ENCODE measurements around the gene PRRX1.

The PRRX1 gene

DNA sequence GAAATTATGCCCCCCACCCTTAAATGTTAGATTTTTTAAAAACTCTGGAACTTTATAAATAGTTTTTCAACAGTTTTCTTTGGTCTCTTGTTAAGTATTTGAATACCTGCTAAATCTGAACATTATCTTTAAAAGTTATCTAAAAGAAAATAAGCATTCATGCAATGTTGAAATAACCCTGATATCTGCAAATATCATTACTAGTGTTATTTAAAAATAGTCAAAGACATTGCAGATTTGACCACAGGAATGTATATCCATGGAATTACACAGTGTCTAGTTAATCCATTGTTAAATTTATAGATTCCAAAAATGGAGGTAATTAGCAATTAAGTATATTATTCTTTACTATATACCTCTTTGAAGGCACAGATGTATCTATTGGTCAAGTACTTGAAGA lies 42.0 kb downstream of the PRRX1 start:
- no peak overlapping the region for H3K4me3 ChIP-seq
- H3K27ac ChIP-seq = no peak overlapping the region

DNA sequence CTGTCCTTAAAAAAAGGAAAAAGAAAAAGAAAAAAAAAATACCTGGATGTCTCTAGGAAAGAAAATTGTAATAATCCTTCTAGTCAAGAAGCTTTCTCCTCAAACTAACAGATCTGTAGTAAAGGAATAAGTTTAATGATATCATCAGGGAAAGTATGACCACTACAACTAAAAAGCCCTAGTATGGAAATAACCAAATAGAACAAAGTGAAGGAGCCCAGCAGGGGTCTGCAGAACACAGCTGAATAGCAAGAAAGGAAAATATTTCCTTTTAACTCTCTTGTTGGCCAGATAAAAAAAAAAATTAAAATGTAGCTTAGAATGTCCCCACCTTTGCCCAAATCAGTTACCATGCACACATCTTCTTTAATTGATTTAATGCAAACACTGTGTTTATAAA lies 43.2 kb downstream of the PRRX1 start:
- Histone ChIP-seq H3K27ac (peak overlapping the region in 6 of 21 experiments; percentile 31 to 83 (median 52)), H3K4me3 (no peak overlapping the region)

DNA sequence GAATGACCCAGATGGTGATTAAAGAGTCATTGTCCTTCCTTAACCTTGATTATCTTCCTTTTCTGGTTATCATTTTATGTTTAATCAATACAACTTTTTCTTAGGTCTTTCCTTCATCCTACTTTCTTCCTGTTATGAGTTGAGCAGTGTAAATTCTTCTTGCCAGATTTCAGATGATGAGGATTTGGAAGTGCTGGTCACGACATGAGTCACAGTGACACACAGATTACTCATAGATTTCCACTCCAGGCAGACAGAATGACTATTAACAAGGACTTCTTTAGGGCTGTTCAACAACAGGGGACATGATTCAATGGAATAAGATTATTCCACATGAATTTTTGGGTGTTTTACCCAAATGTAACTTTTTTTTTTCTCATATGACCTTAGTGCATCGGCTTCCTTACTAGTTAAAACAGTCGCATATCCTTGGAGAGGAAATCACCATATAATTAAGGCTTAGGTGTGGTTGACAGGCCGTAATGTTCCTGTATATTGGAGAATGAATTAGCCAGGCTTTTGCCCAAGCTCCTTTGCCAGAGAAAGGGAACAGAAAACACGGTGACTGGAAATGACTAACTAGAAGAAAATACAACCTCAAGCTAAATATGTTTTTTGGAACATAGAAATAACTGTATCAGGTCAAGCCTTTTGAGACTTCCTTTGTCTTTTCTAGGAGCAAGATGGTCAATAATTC lies 44.2 kb downstream of the PRRX1 start:
- H3K4me3 ChIP-seq = no peak overlapping the region
- peak overlapping the region in 16 of 21 experiments; percentile 1 to 83 (median 46) for H3K27ac ChIP-seq

DNA sequence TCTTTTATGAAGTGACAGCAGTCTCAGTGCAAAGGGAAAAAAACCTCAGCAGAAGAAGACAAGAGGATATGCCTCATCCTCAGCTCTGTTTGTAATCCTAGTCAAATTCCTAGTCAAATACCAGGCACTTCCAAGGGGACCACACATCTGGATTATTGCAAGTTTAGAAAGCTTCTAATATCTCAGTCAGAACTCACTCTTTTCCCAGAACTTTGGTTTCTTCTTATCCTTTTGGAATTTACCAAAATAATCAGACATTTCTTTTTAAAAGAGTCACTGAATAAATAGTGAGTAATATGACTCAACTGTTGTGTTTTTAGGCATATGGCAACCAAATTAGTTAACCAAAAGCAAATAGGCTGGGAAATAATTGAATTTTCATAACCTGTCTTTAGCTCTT lies 47.8 kb downstream of the PRRX1 start:
- Histone ChIP-seq H3K4me3 (no peak overlapping the region), H3K27ac (peak overlapping the region in 2 of 21 experiments; percentile 4 to 15)

GRCh38 chr1:170714163-170714562 lies 50.2 kb downstream of the PRRX1 start:
- peak overlapping the region in 2 of 21 experiments; percentile 30 to 34 for H3K27ac ChIP-seq
- H3K4me3 ChIP-seq = no peak overlapping the region

- Histone ChIP-seq H3K4me3 (no peak overlapping the region), H3K27ac (peak overlapping the region in 2 of 21 experiments; percentile 30 to 34)
Measured at GRCh38 chr1:170714938-170715337, 51.0 kb downstream of the PRRX1 start.

DNA sequence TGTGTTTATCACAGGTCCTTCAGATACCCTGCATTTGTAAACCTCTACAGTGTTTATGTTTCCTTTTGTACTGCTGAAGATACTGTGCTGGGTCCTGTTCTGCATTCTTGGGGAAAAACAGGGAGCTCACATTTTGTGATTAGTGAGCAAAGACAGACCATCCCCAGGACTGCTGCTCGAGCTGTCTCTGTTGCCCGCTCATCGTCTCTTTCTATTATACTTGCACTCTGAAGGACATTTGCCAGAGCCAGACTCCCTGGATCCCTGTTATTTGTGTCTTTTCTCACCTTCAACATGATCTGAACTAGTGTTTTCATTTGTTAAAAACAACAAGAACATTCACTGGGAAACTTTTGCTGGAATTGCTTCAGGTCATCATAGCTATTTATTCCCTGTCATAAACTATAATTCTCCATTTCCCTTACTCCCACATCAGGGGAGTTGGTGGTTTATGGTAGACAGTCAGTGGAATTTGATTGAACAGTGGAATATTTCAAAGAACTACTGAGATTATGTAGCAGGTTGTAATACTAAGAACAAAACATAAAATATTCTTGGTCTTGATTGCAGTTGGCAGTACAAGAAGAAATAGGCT lies 53.0 kb downstream of the PRRX1 start:
- Histone ChIP-seq H3K27ac (no peak overlapping the region), H3K4me3 (no peak overlapping the region)

GRCh38 chr1:170720661-170721060 lies 56.7 kb downstream of the PRRX1 start:
- no peak overlapping the region for H3K4me3 ChIP-seq
- peak overlapping the region in 1 of 21 experiments; percentile 17 for H3K27ac ChIP-seq

- Histone ChIP-seq H3K27ac (peak overlapping the region in 1 of 21 experiments; percentile 40), H3K4me3 (no peak overlapping the region)
Measured at GRCh38 chr1:170721621-170722020, 57.7 kb downstream of the PRRX1 start.

GRCh38 chr1:170723518-170723917 lies 59.6 kb downstream of the PRRX1 start:
- H3K27ac ChIP-seq = no peak overlapping the region
- H3K4me3 ChIP-seq = no peak overlapping the region

DNA sequence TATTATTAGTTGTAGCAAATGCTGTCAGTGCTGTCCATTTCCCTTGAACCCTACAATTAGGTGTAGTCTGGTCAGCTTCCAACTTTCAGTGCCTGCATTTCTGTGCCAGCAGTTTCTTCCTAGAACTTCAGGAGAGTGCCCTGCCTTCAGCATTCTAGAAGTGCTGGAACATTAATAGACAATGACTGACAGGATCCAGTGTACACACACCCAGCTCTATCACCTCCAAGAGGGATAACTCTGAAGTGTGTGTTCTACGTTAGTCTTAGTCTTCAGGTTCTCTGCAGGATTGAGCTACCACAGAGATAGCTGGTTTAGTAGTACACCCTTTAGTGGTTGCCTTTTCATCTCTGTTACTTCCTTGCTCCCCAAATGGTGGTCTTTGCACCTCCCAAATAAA lies 61.4 kb downstream of the PRRX1 start:
- H3K27ac ChIP-seq = no peak overlapping the region
- no peak overlapping the region for H3K4me3 ChIP-seq

GRCh38 chr1:170727963-170728362 lies 64.0 kb downstream of the PRRX1 start:
- H3K27ac ChIP-seq = no peak overlapping the region
- no peak overlapping the region for H3K4me3 ChIP-seq

GRCh38 chr1:170729225-170730002 lies 65.5 kb downstream of the PRRX1 start:
- H3K4me3 ChIP-seq = no peak overlapping the region
- H3K27ac ChIP-seq = no peak overlapping the region

DNA sequence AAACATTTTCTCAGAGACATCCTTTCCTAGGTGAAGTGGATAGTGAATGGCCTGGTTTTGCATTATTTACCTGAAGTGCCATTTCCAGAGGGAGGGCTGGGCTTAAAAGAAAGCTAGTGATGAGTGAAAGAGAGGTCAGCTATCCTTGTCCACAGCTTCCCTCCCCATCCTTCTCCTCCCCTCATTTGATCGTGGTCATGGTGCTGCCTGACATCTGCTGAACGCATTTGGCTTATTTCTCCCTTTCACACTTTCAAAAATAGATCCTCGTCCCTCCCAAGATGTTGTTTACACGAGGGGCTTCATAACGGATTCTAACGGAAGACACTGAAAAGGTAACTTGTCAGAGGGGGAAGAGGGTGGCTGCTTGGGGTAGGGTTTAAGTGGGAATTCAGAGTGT lies 66.1 kb downstream of the PRRX1 start:
- Histone ChIP-seq H3K4me3 (no peak overlapping the region), H3K27ac (no peak overlapping the region)

DNA sequence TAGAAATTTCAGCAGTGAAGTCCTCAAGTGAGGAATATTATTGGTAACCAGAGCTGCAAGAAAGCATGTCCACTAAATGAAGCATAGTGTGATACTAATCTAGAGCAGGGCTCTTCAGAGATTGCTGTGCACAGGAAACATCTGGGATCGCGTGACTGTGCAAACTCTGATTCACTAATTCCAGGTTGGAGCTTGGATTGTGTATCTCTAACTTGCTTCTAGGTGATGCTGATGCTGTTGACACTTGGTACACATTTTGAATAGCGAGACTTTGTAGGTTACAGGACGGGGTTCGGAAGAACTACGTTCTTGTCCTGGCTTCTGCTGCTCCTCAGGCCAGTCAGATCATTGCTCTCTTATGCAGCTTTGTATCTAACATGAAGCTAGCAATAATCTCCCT lies 66.5 kb downstream of the PRRX1 start:
- Histone ChIP-seq H3K4me3 (no peak overlapping the region), H3K27ac (no peak overlapping the region)

GRCh38 chr1:170731566-170732251 lies 67.8 kb downstream of the PRRX1 start:
- H3K27ac ChIP-seq = peak overlapping the region in 1 of 21 experiments; percentile 16
- no peak overlapping the region for H3K4me3 ChIP-seq

DNA sequence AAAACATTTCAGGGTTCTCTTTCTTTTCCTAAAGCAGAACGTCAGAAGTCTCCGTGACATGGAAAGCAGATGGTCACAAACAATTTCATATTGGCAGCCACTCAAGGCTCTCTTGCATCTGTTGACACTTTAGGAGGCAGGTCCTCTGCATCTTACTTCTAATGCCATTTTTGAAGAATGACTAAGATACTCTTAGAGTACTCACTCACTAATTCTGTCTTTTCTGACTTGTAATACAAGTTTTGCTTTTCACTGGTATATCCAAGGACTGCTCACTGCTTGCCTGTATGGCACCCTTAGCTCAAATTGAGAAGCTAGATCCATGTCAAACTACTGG lies 68.3 kb downstream of the PRRX1 start:
- Histone ChIP-seq H3K27ac (no peak overlapping the region), H3K4me3 (no peak overlapping the region)

DNA sequence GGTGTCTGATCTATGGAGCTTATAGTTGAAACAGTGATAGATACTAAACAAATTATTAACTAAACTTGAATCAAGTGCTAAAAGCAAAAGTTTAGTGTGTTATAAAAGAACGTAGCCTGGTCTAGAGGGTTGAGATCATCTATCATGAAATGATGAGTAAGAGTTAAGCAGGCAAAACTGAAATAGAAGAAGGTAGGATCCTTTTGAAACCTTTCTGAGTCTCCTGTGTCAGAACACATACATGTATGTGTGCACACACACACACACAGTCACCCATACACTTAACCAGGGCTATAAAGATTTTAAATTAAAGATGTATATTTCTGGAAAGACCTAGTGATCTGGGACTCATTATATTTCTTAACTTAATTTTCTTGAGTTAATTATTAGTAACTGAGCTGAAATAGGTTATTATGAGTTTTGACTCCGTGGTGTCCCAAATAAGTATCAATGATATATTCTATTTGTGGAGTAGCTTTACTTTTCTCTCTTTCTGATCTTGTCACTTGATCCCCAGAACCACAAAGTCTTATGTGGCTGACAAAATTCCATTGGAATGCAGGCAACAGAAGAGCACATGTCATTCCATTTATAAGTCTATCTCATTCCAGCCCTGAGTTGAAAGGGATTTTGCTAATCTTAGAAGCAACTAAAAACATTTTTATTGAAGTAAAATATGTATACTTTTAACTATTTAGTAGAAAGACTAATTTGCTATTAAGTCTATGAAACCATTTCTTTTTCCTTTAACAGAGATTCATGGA lies 70.7 kb downstream of the PRRX1 start:
- no peak overlapping the region for H3K4me3 ChIP-seq
- no peak overlapping the region for H3K27ac ChIP-seq

DNA sequence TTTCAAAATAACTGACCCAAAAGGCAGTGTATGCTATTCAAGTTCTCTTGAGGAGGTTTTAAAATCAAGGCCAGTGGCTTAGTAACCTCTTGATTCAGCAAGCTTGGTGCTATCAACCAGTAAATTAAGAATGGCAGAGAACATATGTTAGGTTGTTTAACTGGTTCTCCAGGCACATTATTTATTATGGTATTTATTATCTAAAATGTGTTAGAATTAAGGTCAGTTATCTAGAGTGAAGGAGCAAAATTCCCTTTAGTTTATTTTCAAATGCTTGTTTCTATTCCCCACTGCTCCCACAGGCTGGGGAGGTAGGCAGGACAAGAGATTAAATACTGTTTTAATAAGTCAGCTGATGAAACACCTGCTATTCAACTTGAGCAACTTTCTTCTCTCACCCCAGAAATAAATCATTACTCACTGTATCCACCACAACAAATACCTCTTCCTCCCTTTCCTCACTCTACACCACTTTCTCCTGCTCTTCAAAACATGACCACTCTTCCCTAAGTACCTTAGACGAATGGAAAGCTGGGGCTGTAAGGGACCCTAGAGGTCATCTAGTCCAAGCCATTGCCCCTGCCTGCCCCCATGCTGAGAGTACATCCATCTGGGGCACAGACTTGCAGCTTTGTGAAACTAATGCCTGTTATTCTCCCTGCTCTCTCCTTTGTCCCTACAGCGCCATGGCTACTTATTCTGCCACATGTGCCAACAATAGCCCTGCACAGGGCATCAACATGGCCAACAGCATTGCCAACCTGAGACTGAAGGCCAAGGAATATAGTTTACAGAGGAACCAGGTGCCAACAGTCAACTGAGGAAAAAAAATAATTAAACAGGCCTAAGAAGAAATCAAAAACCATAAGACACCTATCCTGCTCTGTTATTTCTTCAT lies 71.7 kb downstream of the PRRX1 start:
- H3K27ac ChIP-seq = no peak overlapping the region
- no peak overlapping the region for H3K4me3 ChIP-seq

Measured in skin epidermis (tissue), 12 donors.